IMR-90 (cell line): ENCODE data around the gene PAX2. TPM values are rescaled to one million over a fixed set of nuclear protein-coding genes. Genes with fewer than 3 reads are reported as not detected.

Experiments used
- ATAC-seq: fragments of 200-7000 bp; cut with Tn5 transposase; 2 replicates; pipeline ENCODE4 v1.9.1; 2020; ENCODE audit warnings: low read depth, mild to moderate bottlenecking, moderate library complexity
- BruUV-seq: library from RNA; stranded (reverse); fragments of 400-500 nt; replicated peaks from 2 replicates; lab custom pipeline; 2021; lab: Mats Ljungman, UMichigan
- CTCF ChIA-PET: fragments of 300-600 bp; formaldehyde crosslinking; extraction: SDS; loops from one replicate; lab custom pipeline; 2021; ENCODE audit warnings: antibody characterized with exemption; lab: Yijun Ruan, JAX
- POLR2A ChIA-PET: fragments of 300-600 bp; sonication (Branson Sonifier 250); formaldehyde crosslinking; loops from one replicate; lab custom pipeline; 2022; ENCODE audit warnings: antibody characterized with exemption; ENCODE audit not compliant: unreplicated experiment; lab: Charles Lee
- DNase-seq: peaks from one replicate; pipeline ENCODE4 v3.0.0; 2013
- H2AFZ ChIP-seq: replicated peaks from 2 replicates; pipeline ENCODE3; 2013; ENCODE audit warnings: low read length, mild to moderate bottlenecking; ENCODE audit not compliant: poor library complexity
- H2AK5ac ChIP-seq: 2 replicates; pipeline ENCODE4 v1.6.1; 2013; ENCODE audit warnings: low read depth, low read length, inconsistent platforms
- H2AK9ac ChIP-seq: replicated peaks from 2 replicates; pipeline ENCODE3; 2013; ENCODE audit warnings: mild to moderate bottlenecking, low read depth, low read length, moderate library complexity; ENCODE audit not compliant: poor library complexity
- H2BK120ac ChIP-seq: 2 replicates; pipeline ENCODE4 v1.6.1; 2013; ENCODE audit warnings: low read depth, low read length, inconsistent platforms
- H2BK15ac ChIP-seq: 3 replicates; pipeline ENCODE4 v1.6.1; 2013; ENCODE audit warnings: low read depth, low read length, inconsistent platforms
- H2BK20ac ChIP-seq: 2 replicates; pipeline ENCODE4 v1.6.1; 2013; ENCODE audit warnings: low read depth, mild to moderate bottlenecking, inconsistent platforms, low read length, moderate library complexity
- H2BK5ac ChIP-seq: 2 replicates; pipeline ENCODE4 v1.6.1; 2013; ENCODE audit warnings: mild to moderate bottlenecking, low read depth, low read length, inconsistent platforms; ENCODE audit not compliant: poor library complexity, severe bottlenecking
- H3K14ac ChIP-seq: replicated peaks from 2 replicates; pipeline ENCODE4 v1.6.1; 2013; ENCODE audit warnings: low read depth, low read length, inconsistent platforms
- H3K18ac ChIP-seq: 2 replicates; pipeline ENCODE4 v1.6.1; 2013; ENCODE audit warnings: low read depth, low read length, control low read depth
- H3K23ac ChIP-seq: 2 replicates; pipeline ENCODE4 v1.6.1; 2013; ENCODE audit warnings: low read depth, low read length, inconsistent platforms
- H3K27ac ChIP-seq: 2 replicates; pipeline ENCODE4 v1.5.1; 2013; ENCODE audit warnings: mild to moderate bottlenecking, control low read depth, low read length; ENCODE audit not compliant: insufficient read depth
- H3K27me3 ChIP-seq: 2 replicates; pipeline ENCODE4 v1.6.1; 2013; ENCODE audit warnings: low read length; ENCODE audit not compliant: control insufficient read depth, insufficient read depth
- H3K36me3 ChIP-seq: 2 replicates; pipeline ENCODE4 v1.6.1; 2013; ENCODE audit warnings: low read length, mixed read lengths; ENCODE audit not compliant: control insufficient read depth, insufficient read depth
- H3K4ac ChIP-seq: 2 replicates; pipeline ENCODE4 v1.6.1; 2013; ENCODE audit warnings: low read depth, low read length, inconsistent platforms
- H3K4me1 ChIP-seq: 2 replicates; pipeline ENCODE4 v1.6.1; 2013; ENCODE audit warnings: low read length, mixed read lengths; ENCODE audit not compliant: control insufficient read depth, insufficient read depth
- H3K4me2 ChIP-seq: 2 replicates; pipeline ENCODE4 v1.6.1; 2013; ENCODE audit warnings: low read depth, mild to moderate bottlenecking, control low read depth, low read length, moderate library complexity
- H3K4me3 ChIP-seq: 2 replicates; pipeline ENCODE4 v1.5.1; 2013; ENCODE audit warnings: low read depth, mild to moderate bottlenecking, control low read depth, low read length, moderate library complexity; ENCODE audit not compliant: insufficient read depth
- H3K56ac ChIP-seq: 2 replicates; pipeline ENCODE4 v1.6.1; 2013; ENCODE audit warnings: low read length, inconsistent platforms; ENCODE audit not compliant: insufficient read depth; ENCODE audit errors: extremely low read depth
- H3K79me1 ChIP-seq, 2 experiments: 2 replicates each; pipeline ENCODE4 v1.6.1; 2013; ENCODE audit warnings: low read length in 2 of 2, inconsistent platforms in 1 of 2, low read depth in 1 of 2
- H3K9ac ChIP-seq: 2 replicates; pipeline ENCODE4 v1.6.1; 2013; ENCODE audit warnings: low read depth, low read length, control low read depth
- H3K9me1 ChIP-seq: 2 replicates; pipeline ENCODE4 v1.6.1; 2013; ENCODE audit warnings: low read length, inconsistent platforms; ENCODE audit not compliant: insufficient read depth
- H3K9me3 ChIP-seq: 2 replicates; pipeline ENCODE4 v1.6.1; 2013; ENCODE audit warnings: low read length; ENCODE audit not compliant: control insufficient read depth, insufficient read depth
- H4K20me1 ChIP-seq: 2 replicates; pipeline ENCODE4 v1.6.1; 2013; ENCODE audit warnings: low read length, inconsistent platforms; ENCODE audit not compliant: insufficient read depth
- H4K5ac ChIP-seq: 2 replicates; pipeline ENCODE4 v1.6.1; 2013; ENCODE audit warnings: mild to moderate bottlenecking, low read depth, low read length, control low read depth
- H4K8ac ChIP-seq, 2 experiments: 2 replicates each; pipeline ENCODE4 v1.6.1; 2013; ENCODE audit warnings: low read depth in 2 of 2, low read length in 2 of 2, control low read depth in 1 of 2, inconsistent platforms in 1 of 2
- H4K91ac ChIP-seq: 2 replicates; pipeline ENCODE4 v1.6.1; 2013; ENCODE audit warnings: low read depth, low read length, inconsistent platforms; ENCODE audit not compliant: insufficient read depth
- FOS ChIP-seq: fragments of 150-350 bp; IDR thresholded peaks from 2 replicates; pipeline ENCODE4 v1.6.1; 2016; ENCODE audit warnings: low read depth, low read length
- MAZ ChIP-seq: IDR thresholded peaks from 2 replicates; pipeline ENCODE4 v1.6.1; 2012; ENCODE audit warnings: low read depth, mild to moderate bottlenecking, low read length, improper control_type of control experiment, moderate library complexity, borderline replicate concordance
- POLR2A ChIP-seq: IDR thresholded peaks from 2 replicates; pipeline ENCODE4 v1.6.1; 2012; ENCODE audit warnings: mild to moderate bottlenecking, low read depth, low read length
- SMC3 ChIP-seq: fragments of 150-350 bp; IDR thresholded peaks from 2 replicates; pipeline ENCODE4 v1.6.1; 2016; ENCODE audit warnings: low read depth, mild to moderate bottlenecking, antibody characterized with exemption, low read length, moderate library complexity
- WGBS, 2 experiments: methylation state at CpG; one replicate each; pipeline versions ENCODE4 v1.1.5 to v1.1.7; 2013; ENCODE audit warnings: missing lambda C conversion rate in 2 of 2; ENCODE audit not compliant: insufficient read length in 1 of 2; ENCODE audit errors: extremely low coverage in 2 of 2; 5-methylcytosine and 5-hydroxymethylcytosine counted together
- dilution Hi-C: fragments of 300-500 bp; cut with HindIII; formaldehyde crosslinking; loops from one replicate; pipeline ENCODE4 v1.14.3; 2018; ENCODE audit warnings: low sequenced_read_pairs; ENCODE audit not compliant: unreplicated experiment
- in situ Hi-C: fragments of 300-500 bp; cut with MboI; formaldehyde crosslinking; loops from 3 replicates; pipeline ENCODE4 v1.14.3; 2019; ENCODE audit warnings: low sequenced_read_pairs, inconsistent platforms, mixed read lengths
- intact Hi-C: fragments of 100-400 bp; cut with micrococcal nuclease; formaldehyde crosslinking; loops from 2 replicates; pipeline ENCODE4 v1.10.0; 2022
- polyA plus RNA-seq, 3 experiments: library from polyadenylated mRNA; depleted of rRNA; stranded (reverse); fragments of >200 nt; gene quantifications; 2 replicates each; pipeline ENCODE4 v1.2.3, GENCODE V29; 2012; ENCODE audit warnings: low replicate concordance in 1 of 3
- total RNA-seq: library from RNA; depleted of rRNA; stranded (reverse); fragments of >200 nt; gene quantifications from 2 replicates; pipeline ENCODE4 v1.2.3, GENCODE V29; 2012

The PAX2 gene
- total and polyA plus RNA-seq, 2 of the 4 experiments (the other 2 are of a cell fraction): not detected

GRCh38 chr10:100864036-100864885 lies 118.9 kb downstream of the PAX2 start:
- Histone ChIP-seq H3K4me2 (no peak overlapping the region), H2BK15ac (no peak overlapping the region), H3K9ac (no peak overlapping the region), H4K20me1 (no peaks in the 10 kb centered on the region), H2AK5ac (no peak overlapping the region), H3K36me3 (no peaks in the 10 kb centered on the region), H2AFZ (peak overlapping the region; percentile 21), H4K5ac (no peak overlapping the region), H3K4me1 (no peaks in the 10 kb centered on the region), H2BK5ac (no peak overlapping the region), H3K79me1 (no peaks in the 10 kb centered on the region), H2BK20ac (no peak overlapping the region), H3K56ac (no peak overlapping the region), H3K9me3 (no peaks in the 10 kb centered on the region), H2BK120ac (no peak overlapping the region), H3K27ac (no peak overlapping the region), H3K4me3 (no peak overlapping the region), H3K27me3 (peaks cover 75% of the 10 kb centered on the region), H4K91ac (no peak overlapping the region), H3K23ac (no peak overlapping the region), H2AK9ac (no peak overlapping the region), H4K8ac (no peak overlapping the region), H3K9me1 (no peaks in the 10 kb centered on the region), H3K14ac (no peak overlapping the region), H3K18ac (no peak overlapping the region), H3K4ac (no peak overlapping the region)
- TF ChIP-seq POLR2A (no peak), FOS (no peak), SMC3 (no peak), MAZ (no peak)
- no peak for DNase-seq
- intact Hi-C loops: no loop called here
- no peak for ATAC-seq
- in situ Hi-C loops: no loop called here
- dilution Hi-C loops: no loop called here
- no TSS peak for BruUV-seq
- CTCF ChIA-PET: no interaction called here
- POLR2A ChIA-PET: no interaction called here
- WGBS, 2 experiments: 78% methylated on average over 10 of the region's 24 CpGs; no CpG with 5 or more reads in 1 of the 2 experiments
